GM21576 (cell line): ENCODE data around the gene BLM.
"Not testable (repeated sequence)": the region's sequence is repeated elsewhere in the genome, so short reads cannot be mapped to it uniquely, and the experiment has no call there.

Experiments used
- ATAC-seq: cut with Tn5 transposase; IDR thresholded peaks from one replicate; pipeline ENCODE4 v1.9.1; 2021; ENCODE audit warnings: mild to moderate bottlenecking, moderate library complexity; ENCODE audit not compliant: unreplicated experiment

BLM gene

DNA sequence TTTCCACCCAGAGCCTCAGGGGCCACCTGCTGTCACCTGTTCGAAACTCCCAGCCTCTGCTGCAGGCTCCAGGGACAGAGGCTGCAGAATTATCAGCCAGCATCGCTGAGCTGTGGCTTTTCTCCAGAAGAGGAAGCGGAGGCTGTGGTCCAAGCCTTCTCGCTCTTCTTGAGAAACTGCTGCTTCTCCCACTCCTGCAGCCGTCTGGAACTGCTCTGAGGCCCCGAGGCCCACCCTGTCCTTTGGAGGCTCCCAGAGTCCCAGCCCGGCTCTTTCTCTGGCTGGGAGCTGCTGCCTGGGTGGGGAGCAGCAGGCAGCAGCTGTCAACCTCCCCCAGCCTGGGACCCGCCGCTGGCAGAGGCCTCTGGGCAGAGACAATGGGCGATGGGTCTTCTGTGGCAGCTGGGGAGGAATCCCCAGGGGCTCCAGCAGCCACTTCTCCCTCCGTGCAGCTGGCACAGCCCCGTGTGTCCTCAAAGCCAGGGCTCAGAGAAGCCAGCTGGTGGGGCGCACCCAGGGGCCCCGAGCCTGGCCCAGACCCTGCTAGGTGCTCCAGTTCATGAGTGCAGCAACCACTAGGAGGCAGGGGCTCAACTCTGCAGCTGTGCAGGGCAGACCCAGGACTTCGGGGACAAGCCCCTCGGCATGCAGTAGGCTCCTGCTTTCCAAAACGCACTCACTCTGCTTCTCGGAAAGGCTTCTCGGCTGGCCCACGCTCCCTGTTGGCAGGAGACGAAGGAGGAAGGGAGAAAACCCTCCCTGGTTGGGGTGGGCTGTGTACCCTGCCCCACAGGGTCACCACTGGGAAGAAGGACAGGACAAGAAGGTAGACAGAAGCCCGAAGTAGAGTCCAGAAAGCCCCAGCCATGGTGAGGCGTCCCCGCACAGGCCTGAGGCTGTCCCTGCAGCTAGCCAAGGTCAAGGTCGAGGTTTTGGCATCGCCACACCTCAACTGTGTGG is 101.4 kb downstream of the BLM start:
- no peak for ATAC-seq

DNA sequence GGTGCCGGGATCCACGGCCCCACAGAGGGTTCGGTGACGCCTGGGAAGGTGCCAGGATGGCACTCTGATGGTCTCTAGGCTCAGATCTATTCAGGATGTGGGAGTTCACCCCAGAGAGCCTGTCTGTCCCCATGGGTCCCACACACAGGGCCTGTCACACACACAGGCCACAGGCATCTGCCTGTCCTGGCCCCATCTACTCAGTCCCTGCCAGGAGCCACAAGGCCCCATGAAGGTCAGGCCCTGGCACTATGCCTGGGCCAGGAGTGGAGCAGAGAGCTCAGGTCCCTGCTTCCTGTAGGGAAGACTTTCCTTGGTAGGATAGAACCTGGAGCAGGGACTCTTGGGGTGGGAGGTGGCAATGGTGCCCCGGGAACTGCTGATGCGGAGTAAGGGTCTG is 102.2 kb downstream of the BLM start:
- no peak for ATAC-seq

DNA sequence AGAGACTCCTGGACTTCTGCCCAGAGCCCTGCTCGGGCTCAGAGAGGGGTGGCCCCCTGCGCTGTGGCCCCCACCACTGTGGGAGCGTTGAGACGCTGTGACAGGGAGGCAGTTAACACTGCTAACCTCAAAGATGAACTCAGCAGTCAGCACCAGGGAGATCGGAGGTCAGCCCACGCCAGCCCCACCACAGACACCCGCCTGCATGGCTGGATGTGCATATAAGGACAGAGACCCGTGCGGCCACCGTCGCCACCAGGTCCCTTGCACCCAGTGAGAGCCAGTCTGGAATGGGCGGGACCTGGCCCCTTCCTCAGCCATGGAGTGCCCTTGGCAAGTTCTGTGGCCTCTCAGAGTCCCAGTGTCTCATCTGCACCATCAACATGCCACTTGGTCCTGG is 102.7 kb downstream of the BLM start:
- no peak for ATAC-seq

DNA sequence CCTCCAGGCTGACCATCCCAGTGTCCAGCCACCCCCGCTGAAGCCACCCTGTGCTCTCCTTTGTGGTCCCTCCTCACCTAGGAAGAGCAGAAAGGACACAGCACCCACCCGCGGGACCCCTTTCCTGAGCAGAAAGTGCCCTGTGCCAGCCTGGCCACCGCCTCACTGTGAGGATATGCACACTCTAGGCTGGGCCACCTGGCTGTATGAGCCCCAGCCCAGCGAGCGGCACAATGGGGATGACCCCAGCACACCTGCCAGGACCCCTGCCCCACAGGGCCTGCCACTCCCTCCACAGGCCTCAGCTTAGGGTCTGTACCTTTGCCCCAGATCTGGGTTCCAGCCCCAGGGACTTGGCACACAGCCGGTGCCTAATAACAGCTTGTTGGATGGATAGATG is 103.3 kb downstream of the BLM start:
- no peak for ATAC-seq

DNA sequence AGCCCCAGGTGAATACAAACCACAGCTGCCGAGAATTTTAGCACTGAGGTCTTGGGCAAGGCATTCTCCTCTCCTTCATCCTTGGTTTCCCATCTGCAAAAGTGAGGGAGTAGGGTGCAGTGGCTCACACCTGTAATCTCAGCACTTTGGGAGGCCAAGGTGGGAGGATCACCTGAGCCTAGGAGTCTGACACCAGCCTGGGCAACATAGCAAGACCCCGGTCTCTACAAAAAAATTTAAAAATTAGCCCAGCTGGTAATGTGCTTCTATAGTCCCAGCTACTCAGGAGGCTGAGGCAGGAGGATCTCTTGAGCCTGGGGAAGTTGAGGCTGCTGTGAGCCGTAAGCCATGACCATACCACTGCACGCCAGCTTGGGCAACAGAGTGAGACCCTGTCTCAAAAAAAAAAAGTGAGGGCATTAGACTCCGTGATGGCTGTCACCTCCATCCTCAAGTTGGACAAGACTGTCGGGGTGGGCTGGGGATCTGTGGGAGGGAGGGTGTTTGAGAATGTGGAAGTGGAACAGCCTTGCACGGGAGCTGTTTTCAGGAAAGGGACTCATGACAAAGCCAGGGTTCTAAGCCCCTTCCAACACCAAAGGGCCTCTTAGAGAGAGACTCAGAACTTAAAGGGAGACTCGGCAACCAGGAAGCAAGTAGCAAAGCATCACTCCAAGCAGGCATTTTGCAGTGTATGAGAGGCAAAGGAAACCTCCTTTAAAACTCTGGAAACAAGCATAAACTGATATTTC is 105.2 kb downstream of the BLM start:
- no peak for ATAC-seq

DNA sequence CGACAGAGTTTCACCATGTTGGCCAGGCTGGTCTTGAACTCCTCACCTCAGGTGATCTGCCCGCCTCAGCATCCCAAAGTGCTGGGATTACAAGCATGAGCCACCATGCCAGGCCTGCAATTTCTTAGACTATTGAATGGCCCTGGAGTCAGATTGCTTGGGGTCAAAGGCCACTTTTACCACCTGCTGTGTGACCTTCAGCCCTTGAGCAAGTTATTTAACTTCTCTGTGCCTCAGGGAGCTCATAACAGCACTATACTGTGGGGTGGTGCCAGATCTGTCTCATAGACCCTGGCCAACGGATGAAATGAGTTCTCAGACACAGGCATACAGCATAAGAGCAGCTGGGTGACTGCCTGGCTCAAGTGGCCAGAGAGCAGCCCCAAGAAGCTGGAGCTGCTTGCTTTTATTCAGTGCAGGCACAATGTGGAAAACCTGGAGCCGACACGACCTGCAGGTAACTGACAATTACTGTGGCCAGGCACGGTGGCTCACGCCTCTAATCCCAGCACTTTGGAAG is 106.4 kb downstream of the BLM start:
- no peak for ATAC-seq

DNA sequence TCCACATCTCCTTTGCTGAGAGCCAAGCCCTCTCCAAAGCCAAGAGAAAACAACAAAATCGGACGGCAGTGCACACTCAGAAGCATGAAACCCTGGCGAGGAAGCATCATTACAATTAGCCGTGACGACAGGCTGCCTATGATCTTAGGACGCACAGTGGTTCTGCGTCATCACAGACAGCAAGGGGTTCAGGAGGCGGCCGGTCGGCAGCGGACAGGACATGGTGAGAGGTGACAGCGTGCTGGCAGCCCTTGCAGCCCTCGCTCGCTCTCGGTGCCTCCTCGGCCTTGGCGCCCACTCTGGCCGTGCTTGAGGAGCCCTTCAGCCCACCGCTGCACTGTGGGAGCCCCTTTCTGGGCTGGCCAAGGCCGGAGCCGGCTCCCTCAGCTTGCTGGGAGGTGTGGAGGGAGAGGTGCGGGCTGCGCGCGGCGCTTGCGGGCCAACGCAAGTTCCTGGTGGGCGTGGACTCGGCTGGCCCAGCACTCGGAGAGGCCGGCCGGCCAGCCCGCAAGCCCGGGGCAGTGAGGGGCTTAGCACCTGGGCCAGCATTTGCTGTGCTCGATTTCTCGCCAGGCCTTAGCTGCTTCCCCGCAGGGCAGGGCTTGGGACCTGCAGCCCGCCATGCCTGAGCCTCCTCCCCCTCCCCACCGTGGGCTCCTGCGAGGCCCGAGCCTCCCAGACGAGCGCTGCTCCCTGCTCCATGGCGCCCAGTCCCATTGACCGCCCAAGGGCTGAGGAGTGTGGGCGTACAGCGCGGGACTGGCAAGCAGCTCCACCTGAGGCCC is 108.2 kb downstream of the BLM start:
- not testable (repeated sequence) for ATAC-seq

DNA sequence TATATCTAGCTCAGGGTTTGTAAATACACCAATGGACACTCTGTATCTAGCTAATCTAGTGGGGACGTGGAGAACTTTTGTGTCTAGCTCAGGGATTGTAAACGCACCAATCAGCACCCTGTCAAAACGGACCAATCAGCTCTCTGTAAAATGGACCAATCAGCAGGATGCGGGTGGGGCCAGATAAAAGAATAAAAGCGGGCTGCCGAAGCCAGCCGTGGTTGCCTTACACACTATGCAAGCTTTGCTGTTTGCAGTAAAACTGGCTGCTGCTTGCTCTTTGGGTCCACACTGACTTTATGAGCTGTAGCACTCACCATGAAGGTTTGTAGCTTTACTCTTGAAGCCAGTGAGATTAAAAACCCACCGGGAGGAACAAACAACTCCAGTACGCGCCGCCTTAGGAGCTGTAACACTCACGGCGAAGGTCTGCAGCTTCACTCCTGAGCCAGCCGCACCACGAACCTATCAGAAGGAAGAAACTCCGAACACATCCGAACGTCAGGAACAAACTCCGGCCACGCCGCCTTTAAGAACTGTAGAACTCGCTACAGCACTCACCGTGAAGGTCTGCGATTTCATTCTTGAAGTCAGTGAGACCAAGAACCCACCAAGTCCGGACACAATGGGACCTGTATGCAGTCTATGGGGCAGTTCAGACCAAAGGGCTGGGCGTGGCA is 109.2 kb downstream of the BLM start:
- not testable (repeated sequence) for ATAC-seq

DNA sequence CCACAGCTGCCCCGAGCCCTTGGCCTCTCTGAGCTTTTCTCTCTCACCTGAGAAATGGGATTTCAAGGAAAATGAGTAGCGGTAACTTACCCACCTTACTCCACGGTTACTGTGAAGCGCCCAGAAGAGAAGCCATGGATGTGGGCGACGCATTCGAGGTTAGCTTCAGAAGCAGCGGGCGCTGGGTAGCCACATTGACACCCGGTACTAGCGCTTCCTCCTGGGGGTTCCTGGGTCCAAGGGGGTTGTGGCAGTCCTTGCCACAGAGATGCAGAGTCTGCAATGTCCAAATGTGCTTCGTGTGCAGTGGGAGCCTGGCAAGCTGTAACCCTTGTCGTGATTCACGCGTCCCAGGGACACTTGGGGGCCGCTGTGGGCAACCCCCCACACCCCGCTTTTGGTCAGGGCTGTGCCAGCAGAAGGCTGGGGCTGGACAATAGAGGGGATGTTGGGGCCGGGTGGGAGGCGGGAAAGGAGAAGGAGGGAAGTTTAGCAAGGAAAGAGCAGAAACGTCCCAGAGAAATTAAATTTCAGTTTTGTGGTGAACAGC is 109.8 kb downstream of the BLM start:
- no peak for ATAC-seq

DNA sequence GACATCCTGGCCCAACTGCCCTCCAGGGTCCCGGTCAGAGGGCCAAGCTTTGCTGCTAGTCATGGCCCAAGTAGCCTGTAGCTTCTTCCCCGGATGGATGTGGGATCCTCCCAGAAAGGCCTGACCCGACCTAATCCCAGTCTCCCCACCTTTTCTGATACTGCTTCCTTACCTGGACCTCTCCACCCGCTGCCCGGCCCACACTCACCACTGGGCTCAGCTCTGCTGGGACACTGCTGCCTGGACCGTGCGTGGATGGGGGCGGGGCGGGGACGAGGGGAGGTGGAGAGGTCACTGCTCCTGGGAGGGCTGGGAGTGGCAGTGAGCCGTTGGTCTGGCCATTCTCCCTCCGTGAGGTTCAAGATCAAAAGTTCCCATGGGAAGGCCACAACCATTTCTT is 111.0 kb downstream of the BLM start:
- no peak for ATAC-seq

DNA sequence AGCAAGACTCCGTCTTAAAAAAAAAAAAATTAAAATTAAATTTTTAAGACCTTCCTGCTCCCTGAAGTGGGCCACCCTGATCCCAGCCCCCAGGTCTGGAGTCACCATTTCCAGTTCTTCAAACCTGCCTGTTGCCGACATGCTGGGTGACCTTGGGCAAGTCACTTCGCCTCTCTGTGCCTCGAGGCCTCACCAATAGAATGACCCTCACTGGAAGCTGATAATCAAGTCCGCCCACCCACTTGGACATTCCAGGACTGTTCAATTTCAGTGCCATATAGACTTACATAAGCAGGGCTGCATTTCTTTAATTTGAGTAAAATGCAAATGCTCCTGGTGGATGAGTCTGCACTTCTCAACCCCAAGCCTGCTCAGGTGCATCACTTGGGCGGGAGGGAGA is 112.0 kb downstream of the BLM start:
- ATAC-seq = no peak

DNA sequence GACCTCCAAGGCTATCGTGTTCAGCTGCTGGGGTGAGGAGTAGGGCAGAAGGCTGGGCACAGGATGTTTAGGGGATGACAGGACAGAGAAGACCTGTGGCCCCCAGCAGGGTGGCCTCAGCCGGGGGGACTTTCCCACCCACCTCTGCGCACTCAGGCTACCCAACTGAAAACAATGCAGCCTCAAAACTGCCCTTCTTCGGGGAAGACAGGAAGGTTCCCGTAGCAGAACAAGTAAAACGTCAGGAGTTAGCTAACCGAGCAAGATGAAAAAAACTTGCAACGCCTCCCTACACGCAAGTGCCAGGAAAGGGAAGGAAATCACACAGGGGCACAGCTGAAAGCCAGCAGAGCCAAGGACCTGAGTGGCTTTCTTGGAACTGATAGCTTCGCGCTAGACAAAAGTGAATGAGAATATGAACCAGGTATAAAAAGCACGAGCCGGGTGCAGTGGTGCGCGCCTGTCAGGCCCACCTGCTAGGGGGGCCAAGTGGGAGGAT is 112.8 kb downstream of the BLM start:
- ATAC-seq = no peak

DNA sequence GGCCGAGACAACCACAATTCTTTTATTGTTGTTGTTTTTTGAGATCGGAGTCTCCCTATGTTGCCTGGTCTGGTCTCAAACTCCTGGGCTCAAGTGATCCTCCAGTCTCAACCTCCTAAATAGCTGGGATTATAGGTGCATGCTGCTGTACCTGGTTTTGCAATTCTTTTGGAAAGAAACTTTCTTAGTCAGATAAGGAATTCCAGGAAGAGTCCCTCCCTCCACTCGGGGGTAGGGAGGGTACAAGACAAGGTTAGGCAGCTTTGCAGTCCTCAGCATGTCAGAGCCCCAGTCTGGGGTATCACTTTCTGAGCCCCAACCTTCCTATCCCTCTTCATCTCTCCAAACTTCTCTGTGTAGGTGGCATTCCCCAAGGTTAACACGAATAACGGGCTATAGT is 117.5 kb downstream of the BLM start:
- ATAC-seq = no peak

DNA sequence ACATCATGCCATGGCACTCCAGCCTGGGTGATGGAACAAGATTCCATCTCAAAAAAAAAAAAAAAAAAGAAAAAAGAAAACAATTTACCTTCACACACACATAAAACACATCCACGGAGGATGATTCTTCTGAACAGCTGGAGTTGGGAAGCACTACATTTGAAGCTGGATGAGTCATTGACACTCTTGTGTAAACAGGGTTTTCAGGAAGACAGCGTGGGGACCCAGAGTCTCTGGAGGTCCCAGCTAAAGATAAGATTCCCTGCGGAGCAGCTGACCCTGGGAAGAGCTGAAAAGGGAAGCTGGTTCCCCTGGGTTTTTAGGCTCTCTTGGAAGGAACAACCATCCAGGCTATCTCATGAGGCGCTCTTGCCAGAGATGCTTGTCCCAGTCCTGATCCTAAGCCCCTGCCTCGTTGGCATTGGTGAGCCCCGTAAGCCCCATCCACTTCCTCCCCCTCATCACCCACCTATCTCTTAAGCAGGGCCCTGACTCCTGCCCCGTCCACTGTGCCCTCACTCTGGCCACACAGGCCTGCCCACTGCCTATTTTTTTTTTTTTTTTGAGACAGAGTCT is 119.2 kb downstream of the BLM start:
- no peak for ATAC-seq

DNA sequence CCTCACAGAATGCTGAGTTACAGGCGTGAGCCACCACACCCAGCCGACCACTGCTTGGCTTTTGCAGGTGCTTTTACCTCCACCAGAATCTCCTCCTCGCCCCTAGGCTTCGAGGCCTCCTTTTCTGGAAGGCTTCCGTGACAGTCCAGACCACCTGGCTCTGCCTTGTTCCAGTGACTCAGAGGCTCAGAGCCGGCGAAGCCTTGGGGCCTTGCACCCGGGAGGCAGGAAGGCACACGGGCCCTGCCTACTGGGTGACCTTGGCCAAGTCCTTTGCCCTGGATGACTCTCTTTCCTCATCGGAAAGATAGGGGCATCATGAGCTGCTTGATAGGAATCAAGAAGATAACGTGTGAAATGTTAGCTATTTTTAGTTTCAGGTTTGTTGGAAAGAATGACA is 119.9 kb downstream of the BLM start:
- no peak for ATAC-seq

DNA sequence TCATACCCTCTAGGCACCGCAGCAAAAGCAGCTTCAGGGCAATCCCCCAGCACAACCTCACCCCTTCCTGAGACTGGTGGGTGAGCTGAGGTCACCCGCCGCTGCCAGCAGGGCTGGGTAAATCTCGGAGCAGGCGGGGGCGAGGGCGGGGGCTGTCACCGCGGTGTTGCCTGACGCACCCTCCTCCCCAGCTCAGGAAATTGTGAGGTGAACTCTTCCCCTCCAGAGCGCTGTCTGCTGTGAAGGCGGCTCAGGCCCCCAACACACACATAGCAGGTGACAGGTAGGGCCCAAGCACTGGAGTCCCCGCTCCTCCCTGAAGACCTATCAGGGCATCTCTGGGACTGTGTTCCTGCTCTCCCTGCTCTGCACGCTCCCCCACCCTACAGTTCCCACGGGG is 121.0 kb downstream of the BLM start:
- ATAC-seq = no peak

DNA sequence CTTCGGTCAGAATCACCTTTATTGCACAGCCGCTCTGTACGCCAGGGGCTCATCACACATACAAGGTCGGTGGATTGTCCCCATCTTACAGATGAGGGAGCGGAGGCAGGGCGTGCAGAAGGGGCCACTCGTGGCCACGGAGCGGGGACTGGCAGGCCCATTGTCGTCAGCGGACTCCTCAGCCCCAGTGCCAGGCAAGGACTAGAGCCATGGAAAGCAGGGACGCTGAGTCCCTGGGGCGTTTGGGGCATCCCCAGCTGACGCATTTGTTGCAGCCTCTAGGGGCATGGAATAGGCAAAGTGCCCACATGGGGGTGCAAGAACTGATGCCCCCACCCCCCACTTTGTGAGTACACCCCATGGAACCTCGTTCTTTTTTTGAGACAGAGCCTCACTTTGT is 121.4 kb downstream of the BLM start:
- no peak for ATAC-seq

DNA sequence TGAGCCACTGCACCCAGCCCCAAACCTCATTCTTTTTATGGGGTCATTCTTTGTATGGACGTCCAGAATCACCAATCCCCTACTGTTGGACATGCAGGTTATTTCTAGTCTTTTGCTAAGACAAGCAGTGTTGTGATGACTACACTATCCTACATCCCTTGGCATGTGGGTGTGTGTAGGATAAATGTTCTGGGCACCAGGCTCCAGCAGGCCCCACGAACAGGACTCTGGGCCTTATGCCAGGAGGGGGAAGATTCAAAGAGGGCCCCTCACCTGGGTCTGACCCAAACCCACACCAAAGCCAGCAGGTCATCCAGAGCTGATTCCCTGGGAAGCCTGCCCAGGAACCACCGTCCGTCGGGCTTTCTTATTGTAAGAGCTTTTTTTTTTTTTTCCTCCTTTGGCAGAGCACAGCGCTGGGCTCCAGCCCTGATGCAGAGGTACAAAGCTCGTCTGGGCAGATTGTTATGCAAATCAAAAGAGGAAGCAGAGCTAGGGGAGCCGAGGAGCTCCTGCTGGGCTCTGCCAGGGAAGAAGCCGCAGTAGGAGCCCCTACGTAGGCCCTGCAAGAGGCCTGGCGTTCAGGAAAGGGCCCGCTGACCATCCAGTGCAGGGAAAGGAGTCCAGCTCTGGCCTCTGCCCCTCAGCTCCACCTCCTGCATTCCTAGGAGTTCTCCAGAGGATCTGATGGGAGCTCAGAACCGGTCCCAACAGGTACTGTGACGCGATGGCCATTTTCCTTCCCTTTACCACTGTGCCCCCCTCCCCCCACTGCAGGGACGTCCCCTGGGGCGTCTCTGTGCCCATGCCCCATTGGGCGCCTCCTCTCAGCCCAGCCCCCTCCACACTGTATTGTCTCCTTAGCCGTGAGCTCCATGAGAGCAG is 122.3 kb downstream of the BLM start:
- ATAC-seq = peak; percentile 83
